DMS 273 treated with DMSO at 0.1 percent for 48 hours (cell line): ENCODE measurements around the gene WFIKKN1.
A peak's percentile ranks its signal among the peaks of the same experiment; 100 is the strongest.

Experiments used
- DNase-seq: peaks from one replicate; lab custom pipeline; 2025; lab: John Stamatoyannopoulos, UW

Gene WFIKKN1

GRCh38 chr16:637081-638018 is 6.6 kb downstream of the WFIKKN1 start:
- no peak for DNase-seq

DNA sequence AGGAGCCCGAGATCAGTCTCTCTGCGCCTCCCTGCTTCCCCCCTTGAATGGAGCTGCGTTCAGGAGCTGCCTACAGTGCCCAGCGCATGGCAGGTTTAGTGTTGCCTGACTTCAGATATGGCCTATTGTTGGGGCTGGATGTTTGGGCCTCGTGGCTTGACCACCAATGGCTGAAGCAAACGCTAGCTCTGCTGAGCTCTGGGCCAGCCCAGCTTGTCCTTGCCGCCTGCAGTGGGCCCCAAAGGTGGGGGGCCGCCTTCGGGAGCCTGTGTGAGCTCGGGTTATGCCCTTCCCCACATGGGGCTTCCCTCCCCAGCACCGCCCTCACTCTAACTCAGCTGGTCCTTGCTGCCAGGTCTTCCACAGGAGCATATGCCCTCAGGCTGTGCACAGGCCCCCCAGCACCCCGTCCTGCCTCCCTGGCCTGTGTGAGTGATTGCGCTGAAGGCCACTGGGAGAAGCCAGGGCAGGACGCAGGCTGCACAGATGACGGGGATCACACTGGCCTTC is 7.3 kb downstream of the WFIKKN1 start:
- no peak for DNase-seq

DNA sequence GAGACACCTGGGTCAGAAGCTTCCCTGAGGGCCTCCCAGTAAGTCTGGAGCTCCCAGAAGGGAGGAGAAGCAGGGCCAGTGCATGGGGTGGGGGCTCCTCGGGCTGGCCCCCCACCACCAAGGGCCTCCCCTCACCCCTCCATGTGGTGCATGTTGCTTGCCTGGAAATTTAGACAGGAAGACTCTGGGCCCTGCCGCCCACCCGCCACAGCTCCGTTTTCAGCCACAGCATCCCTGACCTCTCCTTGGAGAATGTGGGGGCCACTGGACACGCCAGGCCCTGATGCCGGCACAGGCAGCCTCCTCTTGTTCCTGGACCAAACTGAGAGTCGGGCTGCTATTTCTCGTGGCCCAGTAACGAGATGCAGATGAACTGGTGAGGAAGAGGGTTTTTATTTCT is 8.1 kb downstream of the WFIKKN1 start:
- DNase-seq: no peak

- DNase-seq: no peak
Observed at GRCh38 chr16:640614-641013, 9.8 kb downstream of the WFIKKN1 start.

- DNase-seq: peak; percentile 39
Observed at GRCh38 chr16:641326-642188, 10.8 kb downstream of the WFIKKN1 start, which contains the start of gene MCRIP2. MCRIP2 (plus strand) TSS chr16:641828; CDS start chr16:641992, 164 bp downstream.

DNA sequence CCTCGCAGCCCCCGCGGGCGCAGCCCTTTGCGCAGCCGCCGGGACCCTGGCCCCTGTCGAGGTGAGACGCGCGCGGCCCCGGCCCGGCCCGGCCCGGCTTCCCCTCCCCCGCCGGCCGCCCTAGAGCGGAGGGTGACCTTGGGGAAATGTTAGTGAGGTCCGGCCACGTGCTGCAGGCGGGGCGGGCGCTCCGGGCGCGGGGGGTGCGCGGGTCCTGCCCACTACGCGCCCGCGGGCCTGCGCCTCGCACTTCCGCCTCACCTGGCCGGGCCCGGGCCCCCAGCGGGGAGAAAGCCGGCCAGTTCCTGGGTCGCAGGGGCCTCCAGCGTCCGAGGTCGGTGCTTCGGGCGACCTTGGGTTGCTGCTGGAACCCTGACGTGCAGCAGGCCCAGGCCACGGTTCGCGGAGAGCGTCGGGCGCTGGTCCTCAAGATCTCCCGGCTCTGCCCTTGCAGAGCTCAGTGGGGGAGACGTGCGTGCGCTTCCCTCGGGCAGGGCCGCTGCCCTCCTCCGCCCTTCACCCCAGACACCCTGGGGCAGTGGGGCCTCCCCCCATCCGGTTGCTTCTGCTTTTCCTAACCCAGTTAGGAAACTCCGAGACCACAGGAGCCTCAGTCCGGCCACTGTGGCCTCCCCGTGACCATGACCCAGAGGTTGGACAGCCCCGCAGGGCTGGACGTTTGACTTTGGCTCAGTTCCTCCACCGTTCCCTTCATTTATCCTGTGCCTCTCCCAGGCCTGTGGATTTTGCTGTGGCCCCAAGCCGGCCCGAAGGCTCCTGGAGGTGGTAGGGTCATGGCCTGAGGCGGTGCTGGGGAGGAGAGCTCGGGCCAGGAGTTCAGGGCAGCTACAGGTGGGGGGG is 11.6 kb downstream of the WFIKKN1 start:
- no peak for DNase-seq

GRCh38 chr16:643050-643368 is 12.2 kb downstream of the WFIKKN1 start:
- DNase-seq: no peak

- no peak for DNase-seq
Observed at GRCh38 chr16:644556-644955, 13.8 kb downstream of the WFIKKN1 start.

DNA sequence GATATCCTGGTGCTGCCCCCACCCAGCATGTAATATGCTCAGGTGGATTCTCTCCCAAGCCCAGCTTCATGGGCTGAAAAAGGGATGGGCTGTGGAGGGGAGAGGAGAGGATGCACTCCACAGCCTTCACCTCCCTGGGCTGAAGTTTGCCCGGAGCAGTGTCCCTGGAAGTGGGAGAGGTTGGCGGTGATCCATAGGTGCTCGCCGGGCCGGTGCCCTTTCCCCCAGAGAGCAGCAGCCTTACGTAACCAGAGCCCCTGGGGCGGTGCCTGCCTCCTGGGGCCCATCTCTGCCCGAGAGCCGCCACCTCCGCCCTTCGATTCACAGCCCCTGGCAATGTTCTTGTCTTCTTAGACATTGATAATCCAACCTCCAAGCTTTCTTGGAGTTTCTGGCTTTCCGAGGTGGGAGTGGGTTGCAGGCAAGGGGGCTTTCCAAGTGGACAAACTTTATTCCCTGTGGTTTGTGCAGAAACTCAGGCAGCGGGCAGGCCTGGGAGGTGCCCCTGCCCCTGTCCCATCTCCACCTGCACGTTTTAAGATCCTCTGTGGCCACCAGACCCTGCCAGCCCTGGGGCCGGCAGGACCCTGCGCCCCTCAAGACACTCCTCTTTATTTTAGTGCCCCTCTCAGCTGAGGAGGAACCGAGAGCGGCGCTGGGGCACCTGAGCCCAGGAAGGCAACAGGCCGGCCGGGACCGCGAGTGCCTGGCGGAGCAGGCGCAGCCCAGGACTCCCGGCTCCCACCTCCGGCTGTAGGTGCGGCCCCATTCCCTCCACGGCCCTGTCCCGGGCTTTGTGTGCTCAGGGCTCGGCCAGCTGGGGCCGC is 15.3 kb downstream of the WFIKKN1 start:
- DNase-seq: no peak

DNA sequence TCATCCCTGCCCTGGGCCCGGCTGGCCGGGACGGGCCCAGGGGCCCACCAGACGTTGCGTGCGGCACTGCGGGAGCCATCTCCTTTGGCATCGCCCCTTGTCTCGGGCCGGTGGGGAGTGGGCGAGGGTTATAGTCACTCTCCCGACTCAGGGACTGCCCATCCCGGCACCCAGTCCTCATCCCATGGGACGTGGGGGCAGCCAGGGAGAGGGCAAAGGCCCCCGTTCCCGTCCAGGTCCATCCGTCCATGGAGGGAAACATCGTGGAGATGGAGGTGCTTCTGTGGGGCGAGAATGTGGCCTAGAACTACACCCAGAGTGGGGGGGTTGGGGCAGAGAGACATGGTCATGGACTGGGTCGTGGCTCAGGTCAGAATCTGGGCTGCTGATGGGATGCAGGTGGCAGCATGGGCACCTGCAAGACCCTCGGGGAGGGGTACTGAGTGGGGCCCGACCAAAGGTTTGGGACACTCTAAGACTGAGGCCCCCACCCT is 15.9 kb downstream of the WFIKKN1 start:
- no peak for DNase-seq

DNA sequence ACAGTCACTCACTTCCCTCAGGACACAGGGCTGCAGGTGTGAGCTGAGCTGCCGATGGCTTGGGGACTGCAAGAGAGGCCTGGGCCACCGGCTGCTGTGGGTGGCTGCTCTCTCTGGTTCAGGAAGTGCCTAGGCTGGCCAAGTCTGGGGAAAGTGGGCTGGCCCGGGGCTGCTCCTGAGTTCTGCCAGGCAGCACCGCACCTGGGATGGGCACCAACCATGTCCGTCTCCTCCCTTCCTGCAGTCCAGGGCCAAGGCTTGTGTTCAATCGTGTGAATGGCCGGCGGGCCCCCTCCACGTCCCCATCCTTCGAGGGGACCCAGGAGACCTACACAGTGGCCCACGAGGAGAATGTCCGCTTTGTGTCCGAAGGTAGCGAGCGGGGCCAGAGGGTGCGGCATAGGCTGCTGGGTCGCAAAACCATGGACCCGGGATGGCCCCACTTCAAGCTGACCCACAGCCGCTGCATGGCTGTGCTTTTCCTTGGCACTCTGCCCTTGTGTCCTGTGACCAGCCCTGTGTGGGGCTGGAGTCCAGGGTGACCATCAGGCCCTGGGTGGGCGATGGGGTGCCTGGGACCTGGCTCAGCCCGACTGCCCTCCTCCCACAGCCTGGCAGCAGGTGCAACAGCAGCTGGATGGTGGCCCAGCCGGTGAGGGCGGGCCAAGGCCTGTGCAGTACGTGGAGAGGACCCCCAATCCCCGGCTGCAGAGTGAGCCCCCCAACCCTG is 16.6 kb downstream of the WFIKKN1 start:
- no peak for DNase-seq

GRCh38 chr16:648071-648780 is 17.4 kb downstream of the WFIKKN1 start:
- no peak for DNase-seq

DNA sequence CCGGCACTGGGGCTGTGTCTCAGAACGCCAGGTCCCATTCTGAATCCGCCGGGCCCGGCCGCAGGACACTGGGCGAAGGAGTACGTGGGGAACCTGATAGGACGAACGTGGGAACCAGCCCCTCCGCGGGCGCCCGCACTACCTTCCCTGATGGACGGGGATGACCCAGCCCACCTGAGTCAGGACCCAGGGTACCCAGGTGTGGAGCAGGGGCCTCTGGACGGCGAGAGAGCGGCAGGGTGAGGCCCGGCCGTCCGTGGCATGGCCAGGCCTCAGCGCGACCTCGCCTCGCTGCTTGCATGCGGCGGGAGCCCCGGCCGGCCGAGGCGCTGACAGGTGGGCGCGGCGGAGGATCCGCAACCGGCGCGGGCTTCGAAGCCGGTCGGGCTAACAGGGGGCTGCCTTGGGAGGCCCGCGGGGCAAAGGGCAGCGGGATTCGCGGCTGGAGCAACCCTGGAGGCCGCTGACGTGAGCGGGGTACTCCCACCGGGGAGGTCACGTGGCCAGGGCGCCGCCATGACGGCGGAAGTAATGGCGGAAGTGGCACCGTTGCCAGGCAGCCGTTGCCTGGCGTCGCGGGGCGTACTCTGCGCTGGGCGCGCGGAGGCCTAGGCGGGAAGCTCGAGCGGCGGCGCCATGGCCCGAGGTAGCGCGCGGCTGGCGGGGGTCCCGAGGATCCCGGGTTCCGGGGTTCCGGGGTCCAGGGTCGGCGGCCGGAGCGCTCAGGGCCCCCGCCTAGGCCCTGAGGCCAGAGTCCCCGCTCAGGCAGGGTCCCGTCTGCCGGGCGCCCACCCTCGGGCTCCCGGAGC is 18.2 kb downstream of the WFIKKN1 start, which contains the start of gene WDR90:
Gene WDR90, plus strand, starts transcription at position 585 of the 809 bp plus-strand sequence. Its CDS starts 52 bp downstream, at position 637.
- DNase-seq: peak; percentile 82

DNA sequence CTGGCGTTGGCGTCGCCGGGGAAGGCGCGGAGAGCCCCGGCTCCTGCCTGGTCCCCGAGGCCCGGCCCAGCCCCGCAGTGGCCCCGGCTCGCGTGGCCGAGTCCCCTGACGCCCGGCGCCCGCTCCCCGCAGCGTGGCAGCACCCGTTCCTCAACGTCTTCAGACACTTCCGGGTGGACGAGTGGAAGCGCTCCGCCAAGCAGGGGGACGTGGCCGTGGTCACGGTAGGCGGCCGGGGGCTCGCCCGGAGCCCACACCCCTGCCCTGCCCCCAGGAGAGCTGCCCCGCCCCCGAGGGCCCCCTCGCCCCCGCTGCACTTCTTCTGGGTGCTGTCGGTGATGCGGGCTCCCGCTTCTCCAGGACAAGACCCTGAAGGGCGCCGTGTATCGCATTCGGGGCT is 18.8 kb downstream of the WFIKKN1 start:
- DNase-seq: no peak

DNA sequence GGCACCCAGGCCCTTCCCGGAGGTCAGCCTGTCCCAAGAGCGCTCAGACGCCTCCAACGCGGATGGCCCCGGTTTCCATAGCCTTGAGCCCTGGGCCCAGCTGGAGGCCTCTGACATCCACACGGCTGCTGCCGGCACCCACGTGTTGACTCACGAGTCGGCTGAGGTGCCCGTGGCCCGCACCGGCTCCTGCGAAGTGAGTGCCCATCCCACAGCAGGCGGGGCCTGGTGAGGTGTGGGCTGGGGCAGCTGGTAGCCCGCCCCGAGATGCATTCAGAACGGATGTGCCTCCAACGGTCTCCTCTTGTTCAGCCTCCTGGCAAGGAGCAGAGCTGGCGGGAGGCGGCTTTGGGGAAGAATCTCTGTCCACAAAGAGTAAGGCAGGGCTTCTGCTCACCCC is 21.1 kb downstream of the WFIKKN1 start:
- no peak for DNase-seq

- DNase-seq: no peak
Observed at GRCh38 chr16:652454-653305, 21.9 kb downstream of the WFIKKN1 start.

DNA sequence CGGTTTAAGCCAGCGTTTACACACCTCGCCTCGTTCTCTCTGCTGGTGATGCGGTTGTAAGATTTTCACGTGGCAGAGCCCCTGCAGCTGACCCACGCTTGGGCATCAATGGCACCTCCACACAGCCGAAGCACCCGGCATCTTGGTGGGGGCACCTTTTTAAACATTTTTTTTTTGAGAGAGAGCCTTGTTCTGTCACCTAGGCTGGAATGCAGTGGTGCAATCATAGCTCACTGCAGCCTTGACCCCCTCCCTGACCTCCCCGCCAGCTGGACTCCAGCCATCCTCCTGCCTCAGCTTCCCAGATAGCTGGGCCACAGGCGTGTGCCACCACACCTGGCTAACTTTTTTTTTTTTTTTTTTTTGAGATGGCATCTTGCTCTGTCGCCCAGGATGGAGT is 23.2 kb downstream of the WFIKKN1 start:
- DNase-seq: no peak
